ENCODE data around the gene UBQLN2.
"Not testable (repeated sequence)": the region's sequence is repeated elsewhere in the genome, so short reads cannot be mapped to it uniquely, and the experiment has no call there.

The UBQLN2 gene

GRCh38 chrX:56563231-56564161 is at the start of gene UBQLN2:
UBQLN2 (plus strand) TSS chrX:56563627; CDS start chrX:56563874, 247 bp downstream.
- FAIRE-seq = no peak

GRCh38 chrX:56519642-56520041 is 43.8 kb upstream of the UBQLN2 start:
- FAIRE-seq (no peak), DNase-seq (ENCODE audit: insufficient read length, low spot score) (no peak)

More at GRCh38 chrX:56563231-56564161, at the start of gene UBQLN2:
- DNase-seq (ENCODE audit: insufficient read length, low spot score) = no peak

- DNase-seq (ENCODE audit: insufficient read length, low spot score); FAIRE-seq: not testable (repeated sequence)
Observed at GRCh38 chrX:56529482-56530007, 33.9 kb upstream of the UBQLN2 start.

GRCh38 chrX:56530011-56530410 is 33.4 kb upstream of the UBQLN2 start:
- FAIRE-seq (no peak), DNase-seq (ENCODE audit: insufficient read length, low spot score) (no peak)

- FAIRE-seq = no peak
- no peak for DNase-seq (ENCODE audit: insufficient read length, low spot score)
Observed at GRCh38 chrX:56550667-56551066, 12.8 kb upstream of the UBQLN2 start.

- FAIRE-seq = no peak
Observed at GRCh38 chrX:56554870-56555269, 8.6 kb upstream of the UBQLN2 start.

GRCh38 chrX:56557376-56557929 is 6.0 kb upstream of the UBQLN2 start:
- DNase-seq (ENCODE audit: insufficient read length, low spot score) (no peak), FAIRE-seq (no peak)

More at GRCh38 chrX:56554870-56555269, 8.6 kb upstream of the UBQLN2 start:
- no peak for DNase-seq (ENCODE audit: insufficient read length, low spot score)

GRCh38 chrX:56564164-56564885 is 898 bp downstream of the UBQLN2 start:
- FAIRE-seq (no peak), DNase-seq (ENCODE audit: insufficient read length, low spot score) (no peak)

GRCh38 chrX:56564921-56565840 is 1.8 kb downstream of the UBQLN2 start:
- no peak for FAIRE-seq

GRCh38 chrX:56569378-56570057 is 6.1 kb downstream of the UBQLN2 start:
- DNase-seq (ENCODE audit: insufficient read length, low spot score) = no peak

More at GRCh38 chrX:56564921-56565840, 1.8 kb downstream of the UBQLN2 start:
- DNase-seq (ENCODE audit: insufficient read length, low spot score) = no peak

GRCh38 chrX:56572975-56573374 is 9.5 kb downstream of the UBQLN2 start:
- FAIRE-seq = no peak
- DNase-seq (ENCODE audit: insufficient read length, low spot score) = no peak

More at GRCh38 chrX:56569378-56570057, 6.1 kb downstream of the UBQLN2 start:
- FAIRE-seq = no peak

- no peak for DNase-seq (ENCODE audit: insufficient read length, low spot score)
- no peak for FAIRE-seq
Observed at GRCh38 chrX:56574861-56575260, 11.4 kb downstream of the UBQLN2 start.

- FAIRE-seq (no peak), DNase-seq (ENCODE audit: insufficient read length, low spot score) (no peak)
Observed at GRCh38 chrX:56576721-56577120, 13.3 kb downstream of the UBQLN2 start.

- FAIRE-seq (no peak), DNase-seq (ENCODE audit: insufficient read length, low spot score) (no peak)
Observed at GRCh38 chrX:56588397-56589188, 25.2 kb downstream of the UBQLN2 start.

GRCh38 chrX:56591830-56592229 is 28.4 kb downstream of the UBQLN2 start:
- not testable (repeated sequence) for DNase-seq (ENCODE audit: insufficient read length, low spot score); FAIRE-seq

GRCh38 chrX:56600141-56600540 is 36.7 kb downstream of the UBQLN2 start:
- DNase-seq (ENCODE audit: insufficient read length, low spot score) = no peak
- no peak for FAIRE-seq

- DNase-seq (ENCODE audit: insufficient read length, low spot score) (no peak), FAIRE-seq (no peak)
Observed at GRCh38 chrX:56600987-56601386, 37.6 kb downstream of the UBQLN2 start.

- DNase-seq (ENCODE audit: insufficient read length, low spot score) (no peak), FAIRE-seq (no peak)
Observed at GRCh38 chrX:56615282-56615681, 51.9 kb downstream of the UBQLN2 start.

All from HTR-8/SVneo (cell line).